HG03575 (cell line): ENCODE data around the gene RNF166.

Experiments used
- ATAC-seq: cut with Tn5 transposase; IDR thresholded peaks from one replicate; pipeline ENCODE4 v1.9.1; 2021; ENCODE audit not compliant: unreplicated experiment, insufficient number of reproducible peaks, low FRiP score; ENCODE audit errors: extremely low read depth

RNF166 gene

DNA sequence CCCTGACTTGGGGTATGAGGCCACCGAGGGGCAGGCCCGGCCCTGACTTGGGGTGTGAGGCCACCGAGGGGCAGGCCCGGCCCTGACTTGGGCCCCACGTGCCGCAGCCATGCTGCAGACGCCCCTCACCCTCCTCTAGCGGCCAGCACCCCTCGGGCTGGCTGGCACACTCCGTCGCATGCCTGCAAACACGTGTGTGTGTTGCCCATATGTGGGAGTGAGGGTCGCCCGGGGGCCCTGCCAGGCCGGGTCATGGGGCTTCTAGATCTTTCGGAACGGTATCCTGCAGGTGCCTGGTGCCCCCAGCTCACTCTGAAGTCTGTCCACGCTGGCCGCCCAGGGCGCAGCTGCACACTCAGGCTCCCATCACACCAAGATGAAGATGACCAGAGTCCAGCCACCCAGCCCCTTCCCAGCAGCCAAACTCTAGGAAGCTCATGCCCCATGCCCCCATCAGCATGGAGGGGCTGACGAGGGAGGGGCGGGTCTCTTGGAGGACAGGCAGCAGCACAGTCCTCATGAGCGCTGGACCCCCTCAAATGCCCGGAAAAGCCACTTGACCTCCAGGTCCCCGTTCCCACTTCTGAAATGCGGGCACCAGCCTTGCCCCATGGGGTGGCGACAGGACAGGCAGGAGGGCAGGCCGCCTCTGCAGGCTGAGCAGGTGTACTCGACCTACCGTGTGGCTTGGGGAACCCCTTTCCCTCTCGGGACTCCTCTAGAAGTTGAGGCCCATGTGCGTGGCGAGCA is 33.9 kb upstream of the RNF166 start:
- ATAC-seq = no peak

- no peak for ATAC-seq
Observed at GRCh38 chr16:88739139-88739976, 33.1 kb upstream of the RNF166 start.

DNA sequence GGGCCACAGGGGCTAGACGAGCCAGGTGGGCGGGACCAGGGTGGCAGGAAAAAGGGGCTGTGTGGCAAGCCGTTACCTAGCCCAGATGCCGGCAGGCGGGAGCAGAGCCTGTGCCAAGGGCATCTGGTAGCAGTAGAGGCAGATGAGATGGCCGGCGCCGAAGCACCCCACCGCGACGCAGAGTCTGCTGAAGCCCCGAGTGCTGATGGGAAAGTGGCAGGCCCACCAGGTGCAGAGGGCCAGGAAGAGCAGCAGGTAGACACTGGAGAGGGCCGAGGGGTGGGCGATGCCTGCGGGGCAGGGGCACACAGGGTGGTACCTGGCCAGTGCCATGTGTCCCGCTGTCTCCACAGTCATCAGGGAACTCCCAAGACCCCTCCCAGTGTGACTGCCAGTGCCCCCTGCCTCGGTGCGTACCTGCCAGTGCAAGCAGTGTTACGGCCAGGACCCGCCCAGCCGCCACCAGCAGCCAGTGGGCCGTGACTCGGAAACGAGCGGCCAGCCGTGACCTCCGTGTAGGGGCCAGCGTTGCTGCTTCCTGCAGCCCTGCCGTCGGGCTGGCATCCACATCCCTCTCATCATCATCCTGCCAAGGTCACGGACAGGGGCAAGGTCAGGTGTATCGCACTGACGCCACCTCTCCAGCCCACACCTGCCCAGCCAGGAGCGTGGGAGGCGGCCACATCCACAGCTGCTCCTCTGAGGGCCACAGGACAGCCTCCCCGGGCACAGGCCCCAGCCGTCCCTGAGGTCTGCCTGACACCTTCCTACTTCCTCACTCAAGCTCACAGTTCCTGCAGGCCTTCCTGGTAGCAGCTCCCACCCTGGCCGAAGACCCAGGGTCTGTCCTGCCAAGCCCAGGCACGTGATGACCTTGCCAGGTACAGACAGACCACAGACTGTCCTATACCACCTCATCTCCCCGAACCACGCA is 32.2 kb upstream of the RNF166 start:
- ATAC-seq = no peak

GRCh38 chr16:88737298-88738150 is 31.3 kb upstream of the RNF166 start:
- ATAC-seq = no peak

DNA sequence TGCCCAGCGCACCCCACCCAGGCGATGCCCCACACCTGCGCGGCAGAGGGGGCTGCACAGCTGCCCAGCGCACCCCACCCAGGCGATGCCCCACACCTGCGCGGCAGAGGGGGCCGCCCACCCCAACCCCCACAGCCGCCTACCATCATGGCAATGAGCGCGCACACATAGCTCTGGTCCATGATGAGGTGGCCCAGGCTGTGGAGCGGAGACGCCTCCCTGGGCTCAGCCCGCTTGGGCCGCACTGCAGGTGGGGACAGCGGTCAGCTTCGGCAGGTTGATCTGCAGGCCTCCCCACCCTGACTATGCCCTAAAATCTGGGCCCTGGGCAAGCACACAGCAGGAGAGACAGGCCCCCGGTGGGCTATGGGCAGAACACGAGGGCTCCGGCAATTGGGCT is 30.3 kb upstream of the RNF166 start:
- ATAC-seq = no peak

GRCh38 chr16:88736088-88736487 is 29.9 kb upstream of the RNF166 start:
- no peak for ATAC-seq

DNA sequence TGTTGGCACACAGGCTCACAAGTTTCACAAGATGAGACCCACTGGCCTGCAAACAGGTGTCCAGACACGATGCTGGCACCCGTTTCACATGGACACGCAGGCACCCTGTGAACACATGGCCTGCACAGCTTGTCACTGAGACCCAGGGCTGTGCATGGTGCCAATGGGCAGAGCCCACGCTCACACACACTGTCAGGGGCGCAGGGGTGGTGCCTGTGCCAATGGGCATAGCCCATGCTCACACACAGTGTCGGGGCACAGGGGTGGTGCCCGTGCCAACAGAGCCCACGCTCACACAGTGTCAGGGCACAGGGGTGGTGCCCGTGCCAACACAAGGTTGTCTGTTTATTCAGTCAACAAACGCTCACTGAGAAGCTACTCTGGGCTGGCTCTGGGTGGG is 29.4 kb upstream of the RNF166 start:
- no peak for ATAC-seq

GRCh38 chr16:88735121-88735520 is 28.9 kb upstream of the RNF166 start:
- no peak for ATAC-seq

DNA sequence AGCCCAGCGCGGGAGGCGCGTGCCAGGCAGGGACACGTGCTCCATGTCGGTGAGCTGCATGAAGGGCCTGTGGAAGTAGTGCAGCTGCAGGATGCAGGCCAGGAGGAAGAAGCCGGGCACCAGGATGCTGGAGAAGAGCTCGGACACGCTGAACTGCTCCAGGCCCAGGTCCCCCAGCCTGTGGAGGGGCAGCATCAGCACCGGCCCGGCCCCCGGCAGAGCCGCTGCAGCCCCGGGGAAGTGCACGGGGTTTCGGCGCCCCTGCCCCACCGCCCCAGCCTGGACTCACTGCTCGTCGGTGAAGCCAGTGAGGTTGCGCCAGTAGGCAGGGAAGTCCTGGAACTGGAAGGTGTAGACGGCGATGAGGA is 28.1 kb upstream of the RNF166 start:
- ATAC-seq = no peak

GRCh38 chr16:88733630-88734360 is 27.6 kb upstream of the RNF166 start:
- ATAC-seq = no peak

- no peak for ATAC-seq
Observed at GRCh38 chr16:88732961-88733294, 26.7 kb upstream of the RNF166 start.

- ATAC-seq = no peak
Observed at GRCh38 chr16:88732172-88732960, 26.2 kb upstream of the RNF166 start.

GRCh38 chr16:88731699-88732098 is 25.5 kb upstream of the RNF166 start:
- no peak for ATAC-seq

GRCh38 chr16:88730632-88731607 is 24.7 kb upstream of the RNF166 start:
- no peak for ATAC-seq

DNA sequence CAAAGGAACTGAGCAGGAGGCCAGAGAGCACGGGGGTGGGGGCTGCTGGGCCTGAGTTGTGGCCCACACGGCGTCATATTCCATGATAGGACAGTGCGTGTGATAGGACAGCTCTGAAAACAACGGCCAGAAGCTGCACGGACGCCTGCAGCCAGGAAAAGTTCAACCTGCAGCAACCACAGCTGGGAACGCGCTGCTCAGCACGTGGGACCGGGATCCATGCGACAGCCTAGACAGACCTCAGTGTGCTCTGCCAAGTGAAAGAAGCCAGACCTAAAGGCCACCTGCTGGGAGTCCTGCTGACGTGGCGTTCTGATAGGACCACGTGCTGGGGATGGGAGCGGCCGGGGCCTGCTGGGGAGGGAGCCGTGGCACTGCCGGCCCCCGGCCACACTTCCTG is 21.7 kb upstream of the RNF166 start:
- ATAC-seq = no peak

GRCh38 chr16:88726981-88727380 is 20.8 kb upstream of the RNF166 start:
- no peak for ATAC-seq
